Measurements from ENCODE around the gene KMT2A.
"Not testable (repeated sequence)": the region's sequence is repeated elsewhere in the genome, so short reads cannot be mapped to it uniquely, and the experiment has no call there.

The KMT2A gene

GRCh38 chr11:118435893-118436624 is at the start of gene KMT2A:
KMT2A (plus strand) TSS chr11:118436492; CDS start chr11:118436513, 21 bp downstream.
- DNase-seq (ENCODE audit: extremely low read depth in 1 of 2, low read depth in 1 of 2) = peak; percentile 85 to 91

GRCh38 chr11:118396097-118396501 is 40.2 kb upstream of the KMT2A start:
- DNase-seq (ENCODE audit: extremely low read depth in 1 of 2, low read depth in 1 of 2) = no peak

DNA sequence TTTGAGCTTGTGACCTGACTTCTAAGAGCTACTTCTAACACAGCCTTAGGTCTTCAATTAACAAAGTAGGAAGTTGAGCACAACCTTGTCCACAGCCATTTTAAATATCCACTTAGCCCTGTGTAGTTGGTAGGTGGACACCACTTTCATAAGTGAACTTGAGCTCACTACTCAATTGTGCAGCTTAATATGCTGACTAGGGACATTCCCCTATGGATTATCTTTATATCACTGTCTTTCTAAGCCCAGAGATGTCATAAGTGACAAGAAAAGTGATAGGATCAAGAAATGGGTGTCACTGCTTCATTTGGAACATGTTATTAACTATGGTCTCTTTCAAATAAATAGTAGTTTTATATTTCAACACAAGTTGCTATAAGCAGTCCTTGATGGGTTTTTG is 38.8 kb upstream of the KMT2A start:
- no peak for DNase-seq (ENCODE audit: extremely low read depth in 1 of 2, low read depth in 1 of 2)

DNA sequence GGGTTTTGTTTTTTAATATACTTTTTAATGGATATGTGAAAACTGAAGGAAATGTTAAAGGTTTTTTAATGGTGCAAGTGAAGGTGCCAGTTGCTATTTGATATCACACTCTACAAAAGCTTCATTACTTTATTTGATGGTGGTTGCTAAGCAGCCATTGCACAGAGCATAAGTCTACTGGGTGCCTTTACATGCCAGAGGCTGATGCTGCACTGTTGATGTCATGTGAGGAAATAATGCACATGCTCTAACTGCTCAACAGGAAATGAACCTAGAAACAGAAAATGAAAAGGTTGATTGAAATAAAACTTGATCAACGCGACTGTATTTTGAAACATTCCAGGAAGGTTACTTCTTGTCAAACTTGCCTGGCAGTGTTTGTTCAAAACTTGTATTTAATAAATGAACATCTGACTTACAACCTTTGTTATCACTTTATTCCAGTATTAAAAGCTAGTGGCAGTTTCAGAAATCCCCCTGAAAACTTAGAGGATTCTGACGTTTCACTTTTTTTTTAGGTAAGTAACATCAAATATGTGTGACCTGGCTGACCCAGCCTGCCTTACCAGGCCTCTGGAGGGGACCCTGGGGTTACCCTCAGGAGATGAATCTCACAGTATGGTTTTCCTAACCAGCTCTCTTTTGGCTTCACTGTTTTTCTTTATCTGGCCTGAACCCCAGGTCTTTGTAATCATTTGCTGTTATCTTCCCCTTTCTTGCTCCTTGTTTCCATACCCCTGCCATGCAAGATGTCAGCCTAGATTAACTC is 37.3 kb upstream of the KMT2A start:
- DNase-seq (ENCODE audit: extremely low read depth in 1 of 2, low read depth in 1 of 2) = peak in 1 of 2 donors; percentile 24

GRCh38 chr11:118401151-118401879 is 35.0 kb upstream of the KMT2A start, which contains the start of gene ATP5MG:
ATP5MG (plus strand) TSS chr11:118401606; CDS start chr11:118401666, 60 bp downstream.
- peak; percentile 77 to 90 for DNase-seq (ENCODE audit: extremely low read depth in 1 of 2, low read depth in 1 of 2)

GRCh38 chr11:118401880-118402590 is 34.3 kb upstream of the KMT2A start:
- DNase-seq (ENCODE audit: extremely low read depth in 1 of 2, low read depth in 1 of 2) = no peak

DNA sequence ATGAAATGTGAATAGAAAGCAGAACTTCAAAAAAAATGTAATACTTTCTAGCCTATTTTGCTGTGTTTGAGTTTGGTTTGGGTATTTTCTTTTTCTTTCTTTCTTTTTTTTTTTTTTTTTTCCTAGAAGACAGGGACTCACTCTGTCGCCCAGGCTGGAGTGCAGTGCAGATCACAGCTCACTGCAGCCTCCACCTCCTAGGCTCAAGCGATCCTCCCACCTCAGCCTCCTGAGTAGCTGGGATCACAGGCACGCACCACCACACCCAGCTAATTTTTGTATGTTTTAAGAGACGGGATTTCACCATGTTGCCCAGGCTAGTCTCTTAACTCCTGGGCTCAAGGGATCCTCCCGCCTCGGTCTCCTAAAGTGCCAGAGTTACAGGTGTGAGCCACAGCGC is 33.7 kb upstream of the KMT2A start:
- not testable (repeated sequence) for DNase-seq (ENCODE audit: extremely low read depth in 1 of 2, low read depth in 1 of 2)

GRCh38 chr11:118406599-118407166 is 29.6 kb upstream of the KMT2A start:
- no peak for DNase-seq (ENCODE audit: extremely low read depth in 1 of 2, low read depth in 1 of 2)

GRCh38 chr11:118410055-118410745 is 26.1 kb upstream of the KMT2A start:
- DNase-seq (ENCODE audit: extremely low read depth in 1 of 2, low read depth in 1 of 2) = no peak

- DNase-seq (ENCODE audit: extremely low read depth in 1 of 2, low read depth in 1 of 2) = no peak
Observed at GRCh38 chr11:118411530-118411929, 24.8 kb upstream of the KMT2A start.

DNA sequence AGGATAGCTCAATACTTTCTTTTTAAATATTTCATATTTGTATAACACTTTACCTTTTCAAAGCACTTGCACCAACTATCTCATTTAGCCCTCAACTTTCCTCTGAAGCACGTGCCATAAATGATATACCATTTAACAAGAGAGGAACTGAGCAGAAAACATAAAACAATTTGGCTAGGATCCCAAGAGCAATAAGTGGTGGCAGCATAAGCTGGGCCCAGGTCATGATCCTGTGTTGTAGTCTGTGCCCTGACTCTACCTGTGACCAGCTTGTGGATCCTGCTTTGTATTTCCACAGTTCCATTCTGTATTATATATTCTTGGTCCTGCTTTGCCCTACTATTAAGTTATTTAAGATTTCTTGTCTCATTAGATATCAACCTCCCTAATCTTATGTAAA is 23.4 kb upstream of the KMT2A start:
- no peak for DNase-seq (ENCODE audit: extremely low read depth in 1 of 2, low read depth in 1 of 2)

DNA sequence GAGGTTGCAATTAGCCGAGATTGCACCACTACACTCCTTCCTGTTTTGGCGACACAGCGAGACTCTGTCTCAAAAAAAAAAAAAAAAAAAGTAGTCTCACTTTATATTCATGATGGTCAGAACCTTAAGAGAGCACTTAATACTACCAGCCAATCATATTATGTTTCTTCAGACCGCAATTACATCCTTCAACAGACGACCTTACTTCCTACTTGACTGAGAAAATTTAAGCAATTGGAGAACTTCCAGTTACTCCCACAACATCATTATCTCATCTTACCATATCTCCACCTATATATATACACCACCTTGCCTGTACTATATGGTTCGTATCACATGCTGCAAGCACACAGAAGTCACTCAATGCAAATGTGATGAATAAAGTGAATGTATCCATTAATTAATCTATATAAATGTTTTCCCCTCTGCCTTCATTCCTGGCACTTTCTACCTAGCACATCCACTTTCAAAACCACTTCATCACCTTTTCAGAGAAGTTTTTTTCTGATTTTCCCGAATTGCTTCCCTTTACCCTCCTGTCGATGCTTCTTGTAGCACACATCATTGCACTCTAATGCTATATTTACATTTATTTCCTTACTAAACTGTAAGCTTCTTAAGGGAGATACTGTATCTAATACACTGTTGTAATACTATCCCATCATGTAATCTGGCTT is 21.1 kb upstream of the KMT2A start:
- no peak for DNase-seq (ENCODE audit: extremely low read depth in 1 of 2, low read depth in 1 of 2)

DNA sequence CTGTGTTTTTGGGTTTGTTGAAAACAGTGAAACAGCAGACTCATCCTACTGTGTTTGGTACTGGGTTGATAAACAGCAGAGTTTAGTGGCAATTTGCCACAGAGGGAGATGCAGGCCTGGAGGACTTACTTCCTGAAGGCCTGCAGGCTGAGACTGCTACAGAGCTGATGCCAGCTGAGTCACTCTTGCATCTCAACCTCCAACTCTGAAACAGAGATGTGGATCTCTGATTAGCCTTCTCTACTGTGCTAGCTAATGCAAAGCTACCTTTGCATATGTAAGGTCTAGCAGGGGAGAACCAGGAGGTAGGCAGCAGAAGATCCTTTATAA is 20.6 kb upstream of the KMT2A start:
- DNase-seq (ENCODE audit: extremely low read depth in 1 of 2, low read depth in 1 of 2) = no peak

GRCh38 chr11:118416900-118417299 is 19.4 kb upstream of the KMT2A start:
- DNase-seq (ENCODE audit: extremely low read depth in 1 of 2, low read depth in 1 of 2) = not testable (repeated sequence)

- DNase-seq (ENCODE audit: extremely low read depth in 1 of 2, low read depth in 1 of 2) = no peak
Observed at GRCh38 chr11:118417801-118418200, 18.5 kb upstream of the KMT2A start.

DNA sequence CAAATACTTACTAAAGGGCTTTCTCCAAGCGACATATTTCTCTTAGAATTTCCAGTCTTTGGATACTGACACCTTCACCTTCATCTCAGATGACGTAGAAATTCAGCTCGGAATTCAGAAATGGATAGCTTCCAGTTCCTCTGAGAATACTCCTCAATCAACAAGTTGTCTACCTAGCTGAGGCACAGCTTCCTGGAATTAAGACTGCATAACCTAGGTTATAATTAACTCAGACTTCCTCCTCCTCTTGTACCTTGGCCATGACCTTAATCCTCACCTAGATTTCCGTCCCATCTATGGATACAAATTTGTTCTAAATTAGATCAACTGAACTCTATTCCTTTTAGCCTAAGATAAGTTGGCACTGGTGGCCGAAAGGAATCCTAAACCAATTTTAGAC is 17.5 kb upstream of the KMT2A start:
- no peak for DNase-seq (ENCODE audit: extremely low read depth in 1 of 2, low read depth in 1 of 2)

DNA sequence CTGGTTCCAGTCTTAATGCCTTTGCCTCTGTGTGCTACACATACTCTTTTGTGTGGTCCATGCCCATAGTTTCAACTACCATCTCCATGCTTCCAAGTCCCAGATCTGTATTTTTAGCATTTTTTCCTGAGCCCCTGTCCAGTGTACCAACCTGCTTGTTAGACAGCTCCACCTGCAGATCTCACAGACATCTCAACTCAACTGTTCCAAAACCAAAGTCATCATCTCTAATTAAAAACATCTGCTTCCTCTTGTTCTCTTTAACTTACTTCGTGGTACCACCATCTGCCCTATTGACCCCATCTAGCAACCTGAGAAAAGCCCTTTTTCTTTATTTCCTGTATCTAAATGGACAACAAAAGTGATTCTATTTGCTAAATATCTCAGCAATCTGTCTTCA is 8.6 kb upstream of the KMT2A start:
- no peak for DNase-seq (ENCODE audit: extremely low read depth in 1 of 2, low read depth in 1 of 2)

DNA sequence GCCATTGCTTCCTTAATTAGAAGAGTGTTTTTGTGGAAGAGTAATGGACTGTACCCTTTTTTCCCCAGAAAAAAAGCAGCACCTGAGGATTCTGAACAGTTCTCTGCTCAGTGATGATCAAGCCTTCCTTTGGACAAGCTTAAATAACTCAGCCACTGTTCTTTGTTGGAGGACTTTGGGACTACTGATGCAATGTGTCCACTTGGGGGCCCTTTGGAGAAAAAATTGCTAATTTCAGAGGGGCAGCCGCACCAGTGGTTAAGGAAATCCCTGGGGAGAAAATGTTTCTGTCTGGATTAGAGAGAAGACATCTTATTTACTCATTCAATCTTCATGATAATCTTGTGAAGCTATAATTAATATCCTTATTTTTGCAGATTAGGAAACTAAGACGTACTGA is 5.3 kb upstream of the KMT2A start:
- DNase-seq (ENCODE audit: extremely low read depth in 1 of 2, low read depth in 1 of 2) = no peak

DNA sequence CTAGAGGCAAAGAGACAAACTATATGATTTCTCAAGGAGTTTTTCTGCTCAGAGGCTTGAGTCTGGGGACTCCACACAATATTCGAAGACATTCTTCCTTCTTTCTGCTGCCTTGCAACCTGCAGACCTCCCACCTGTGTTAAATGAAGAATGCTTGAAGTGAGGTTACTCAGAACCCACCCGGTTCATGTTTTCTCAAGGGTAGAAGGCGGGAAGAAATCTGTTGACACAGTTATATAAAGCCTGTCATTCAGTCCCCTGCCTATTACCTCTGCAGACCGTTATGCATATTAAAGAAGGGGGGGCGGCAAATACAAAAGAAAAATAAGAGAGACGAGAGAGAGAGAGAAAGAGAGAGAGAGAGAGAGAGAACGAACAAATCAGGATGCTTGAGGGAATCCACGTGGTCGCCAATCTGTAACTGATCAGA is 2.2 kb upstream of the KMT2A start:
- DNase-seq (ENCODE audit: extremely low read depth in 1 of 2, low read depth in 1 of 2) = no peak
